ELR (cell line): Measurements from ENCODE around the gene FAM168A.

Source experiments
- DNase-seq: peaks from one replicate; pipeline ENCODE4 v3.0.0-alpha.2; 2015; ENCODE audit warnings: low read depth

FAM168A gene

DNA sequence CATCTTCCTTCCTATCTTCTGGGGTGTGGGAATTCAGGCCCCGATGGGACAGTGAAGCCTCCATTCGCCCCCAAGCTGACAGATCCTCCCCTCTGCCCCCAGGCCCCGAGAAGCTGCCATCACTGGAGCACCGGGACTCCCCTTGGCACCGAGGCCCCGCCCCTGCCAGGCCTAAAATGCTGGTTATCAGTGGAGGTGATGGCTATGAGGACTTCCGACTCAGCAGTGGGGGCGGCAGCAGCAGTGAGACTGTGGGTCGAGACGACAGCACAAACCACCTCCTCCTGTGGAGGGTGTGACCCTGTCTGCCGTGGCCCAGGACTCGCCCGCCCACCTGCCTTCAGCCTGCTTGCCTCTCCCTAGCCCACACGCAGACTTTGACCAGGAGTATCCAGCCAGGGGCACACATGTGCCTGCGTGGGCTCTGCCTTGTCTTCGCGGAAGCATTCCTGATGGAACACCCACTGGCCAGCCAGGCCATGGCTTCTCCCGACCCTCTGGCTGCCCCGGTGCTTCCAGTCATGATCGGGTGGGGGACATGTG lies 230.4 kb downstream of the FAM168A start:
- DNase-seq = no peak

- DNase-seq = no peak
These were observed 231.0 kb downstream of the FAM168A start for GRCh38 chr11:73366953-73367352.

GRCh38 chr11:73366265-73366610 lies 231.7 kb downstream of the FAM168A start:
- DNase-seq = no peak

DNA sequence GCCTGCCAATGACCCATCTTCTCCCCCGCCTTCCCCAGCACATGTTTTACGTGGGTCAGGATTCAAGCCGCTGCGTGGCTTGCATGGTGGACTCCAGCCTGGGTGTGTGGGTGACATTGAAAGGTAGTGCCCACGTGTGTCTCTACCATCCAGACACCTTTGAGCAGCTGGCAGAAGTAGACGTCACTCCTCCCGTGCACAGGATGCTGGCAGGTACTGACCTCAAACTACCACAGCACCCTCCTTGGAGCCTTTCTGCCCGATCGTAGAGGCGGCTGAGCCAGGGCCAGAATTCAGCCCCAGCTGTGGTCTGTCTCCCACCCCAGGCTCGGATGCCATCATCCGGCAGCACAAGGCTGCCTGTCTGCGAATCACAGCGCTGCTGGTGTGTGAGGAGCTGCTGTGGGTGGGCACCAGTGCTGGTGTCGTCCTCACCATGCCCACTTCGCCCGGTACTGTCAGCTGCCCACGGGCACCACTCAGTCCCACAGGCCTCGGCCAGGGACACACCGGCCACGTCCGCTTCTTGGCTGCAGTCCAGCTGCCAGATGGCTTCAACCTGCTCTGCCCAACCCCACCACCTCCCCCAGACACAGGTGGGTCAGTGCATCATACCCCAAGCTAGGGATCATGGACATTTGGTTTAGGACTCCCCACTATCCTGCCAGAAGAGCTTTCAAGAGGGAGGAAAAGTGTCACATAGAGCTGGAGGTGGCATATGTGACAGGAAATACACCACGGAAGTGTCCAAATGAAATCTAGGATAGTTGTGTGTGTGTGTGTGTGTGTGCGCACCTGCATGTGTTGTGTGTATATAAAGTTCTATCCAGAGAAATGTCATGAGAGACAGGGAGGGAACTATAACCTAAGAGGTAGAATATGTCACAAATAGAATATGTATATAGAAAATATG lies 232.3 kb downstream of the FAM168A start:
- no peak for DNase-seq

- no peak for DNase-seq
These were observed 234.8 kb downstream of the FAM168A start for GRCh38 chr11:73363147-73363546.

GRCh38 chr11:73361953-73362776 lies 235.7 kb downstream of the FAM168A start:
- DNase-seq = no peak

GRCh38 chr11:73360743-73361369 lies 237.1 kb downstream of the FAM168A start:
- no peak for DNase-seq

DNA sequence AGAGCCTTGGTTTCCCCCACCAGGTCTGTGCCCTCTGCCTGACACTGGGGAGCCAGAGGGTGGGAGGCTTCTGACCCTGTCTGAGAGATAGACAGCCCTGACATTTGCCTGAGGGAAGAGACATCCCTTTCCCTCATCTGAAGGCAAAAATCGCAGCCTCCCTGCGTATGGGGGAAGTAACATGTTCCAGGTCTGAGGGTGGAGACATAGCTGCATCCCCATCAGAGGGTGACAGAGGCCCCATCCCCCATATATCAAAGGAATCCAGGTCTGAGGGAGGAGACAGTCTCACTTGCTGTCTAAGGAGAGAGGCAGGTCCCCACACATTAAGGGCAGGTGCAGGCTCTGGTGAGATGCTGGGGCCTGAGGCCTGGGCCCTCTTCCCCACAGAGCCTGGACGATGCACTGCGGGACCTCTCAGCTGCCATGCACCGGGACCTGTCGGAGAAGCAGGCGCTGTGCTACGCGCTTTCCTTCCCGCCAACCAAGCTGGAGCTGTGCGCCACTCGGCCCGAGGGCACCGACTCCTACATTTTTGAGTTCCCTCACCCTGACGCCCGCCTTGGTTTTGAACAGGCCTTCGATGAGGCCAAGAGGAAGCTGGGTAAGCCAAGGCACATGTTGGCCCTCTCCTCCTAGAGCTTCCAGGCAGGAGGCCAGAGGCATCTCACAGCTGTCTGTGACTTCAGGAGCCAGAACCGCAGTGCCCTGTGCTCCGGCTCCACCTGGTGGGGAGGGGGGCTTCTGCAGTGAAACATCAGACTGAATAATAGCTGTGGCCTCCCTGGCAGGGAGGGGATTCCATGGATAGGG lies 237.8 kb downstream of the FAM168A start:
- peak; percentile 52 for DNase-seq

DNA sequence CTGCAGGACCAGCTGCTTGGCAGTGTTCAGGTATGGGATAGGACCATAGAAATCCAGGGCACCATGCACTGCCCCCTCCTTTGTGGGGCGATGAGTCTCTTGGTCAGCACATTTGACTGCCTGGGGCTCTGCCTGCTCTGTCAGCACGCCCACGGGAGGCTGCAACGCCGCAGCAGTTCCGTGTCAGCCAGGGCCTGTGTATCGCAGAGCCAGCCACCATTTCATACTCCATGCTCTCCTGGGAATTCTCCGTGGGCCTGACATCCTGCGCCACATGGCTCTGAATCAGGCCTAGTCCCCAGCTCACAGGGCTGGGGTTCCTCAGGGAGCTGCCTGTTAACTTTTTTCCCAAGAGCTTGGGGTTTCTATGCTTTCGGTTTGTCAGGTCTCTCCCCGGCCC lies 238.6 kb downstream of the FAM168A start:
- peak; percentile 20 for DNase-seq

- DNase-seq = peak; percentile 35
These were observed 239.8 kb downstream of the FAM168A start for GRCh38 chr11:73358071-73358470.

GRCh38 chr11:73356979-73357860 lies 240.7 kb downstream of the FAM168A start:
- no peak for DNase-seq

GRCh38 chr11:73355109-73355508 lies 242.8 kb downstream of the FAM168A start:
- DNase-seq = no peak

DNA sequence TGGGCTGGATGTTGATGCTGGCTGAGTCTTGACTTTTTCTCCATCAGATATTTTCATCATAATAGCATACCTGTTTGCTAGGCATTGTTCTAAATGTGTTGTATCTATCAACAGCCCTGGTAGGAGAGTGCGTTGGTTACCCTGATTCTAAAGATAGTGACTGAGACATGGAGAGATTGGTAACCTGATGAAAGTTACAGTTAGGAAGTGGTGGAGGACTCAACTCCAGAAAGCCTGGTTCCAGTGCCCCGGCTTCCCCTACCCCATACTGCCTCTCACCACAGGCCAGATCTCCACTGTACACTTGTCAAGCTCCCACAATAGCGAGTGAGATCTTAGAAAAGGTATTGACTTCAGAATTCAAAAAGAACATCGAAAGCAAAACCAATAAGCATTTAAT lies 244.5 kb downstream of the FAM168A start:
- no peak for DNase-seq

DNA sequence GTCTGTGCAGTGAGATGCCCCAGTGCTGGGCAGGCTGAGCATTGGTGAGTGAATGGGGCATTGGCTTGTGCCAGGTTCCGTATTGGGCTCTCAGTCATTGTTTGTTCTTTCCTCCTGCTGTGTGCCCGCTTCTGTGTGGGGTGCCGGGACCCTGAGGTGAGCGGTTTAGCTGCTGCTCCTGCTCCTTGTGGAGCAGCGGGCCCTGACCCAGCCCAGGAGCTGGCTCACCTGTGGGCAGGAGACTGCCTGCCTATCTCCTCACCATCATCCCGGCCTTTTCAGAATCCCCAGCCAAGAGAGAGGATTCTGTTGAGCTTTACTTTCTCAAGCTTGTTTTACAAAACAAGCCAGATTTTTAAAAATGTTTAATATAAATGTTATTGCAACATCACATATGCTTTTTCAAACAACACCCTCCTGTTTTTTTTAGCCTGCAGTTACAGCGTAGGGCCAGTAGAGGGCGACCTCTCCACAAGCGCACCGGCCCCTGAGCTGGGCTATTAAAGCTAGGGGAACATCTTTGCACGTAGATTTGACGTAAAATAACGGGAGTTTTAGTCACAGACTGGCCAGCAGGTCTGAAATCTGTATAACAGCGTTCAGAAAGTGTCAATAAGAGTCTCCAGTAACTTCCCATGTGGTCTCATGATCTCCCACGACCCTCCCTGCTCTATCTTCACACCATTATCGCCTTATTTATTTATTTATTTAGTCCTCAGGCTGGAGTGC lies 246.8 kb downstream of the FAM168A start:
- peak; percentile 79 for DNase-seq
